Type B pancreatic cell (in vitro differentiated cells): ENCODE data around the gene UNC5C. TPM values are rescaled to one million over a fixed set of nuclear protein-coding genes. Genes with fewer than 3 reads are reported as not detected.
A peak's percentile ranks its signal among the peaks of the same experiment; 100 is the strongest.

Experiments
- DNase-seq: peaks from one replicate; pipeline ENCODE4 v3.0.0; 2021; ENCODE audit warnings: mixed read lengths; ENCODE audit not compliant: unreplicated experiment; ENCODE audit errors: extremely low spot score
- H3K27ac Mint-ChIP-seq: 2 replicates; pipeline ENCODE4 v1.8.0; 2021; ENCODE audit warnings: mild to moderate bottlenecking, mixed read lengths
- H3K27me3 Mint-ChIP-seq: 2 replicates; pipeline ENCODE4 v1.8.0; 2021; ENCODE audit warnings: mixed read lengths
- H3K36me3 Mint-ChIP-seq: 2 replicates; pipeline ENCODE4 v1.8.0; 2021; ENCODE audit warnings: mixed read lengths
- H3K4me1 Mint-ChIP-seq: one replicate; pipeline ENCODE4 v1.8.0; 2021; ENCODE audit warnings: mixed read lengths; ENCODE audit not compliant: unreplicated experiment
- H3K4me3 Mint-ChIP-seq: 2 replicates; pipeline ENCODE4 v1.8.0; 2021; ENCODE audit warnings: mild to moderate bottlenecking, mixed read lengths
- H3K9me3 Mint-ChIP-seq: 2 replicates; pipeline ENCODE4 v1.8.0; 2021; ENCODE audit warnings: mixed read lengths
- CTCF ChIP-seq: fragments of 200-600 bp; sonication (generic); conservative IDR thresholded peaks from 2 replicates; pipeline ENCODE4 v1.5.0; 2021; ENCODE audit warnings: antibody characterized with exemption, mild to moderate bottlenecking
- long read RNA-seq: library from polyadenylated mRNA; unstranded; transcript quantifications from one replicate; pipeline ENCODE4 v2.0.0, GENCODE V29; 2020
- total RNA-seq: library from RNA; stranded (reverse); gene quantifications from 2 replicates; pipeline ENCODE4 v1.2.1, GENCODE V29; 2021; ENCODE audit warnings: low replicate concordance

UNC5C gene
- 20.5 and 95.0 TPM in 2 replicates for total RNA-seq
- long read RNA-seq, partial matches to known transcripts: 2 of 13 reads
- long read RNA-seq, other reads (novel, unspliced or antisense): 11 of 13 reads

GRCh38 chr4:95548738-95549245 is at the start of gene UNC5C:
Gene UNC5C (minus strand): TSS chr4:95548973.
- Mint-ChIP-seq H3K27me3 (peaks cover 67% of the 10 kb centered on the region), H3K4me1 (peaks cover 27% of the 10 kb centered on the region), H3K4me3 (peak within 1 kb of the TSS; percentile 93), H3K36me3 (peaks cover 14% of the 10 kb centered on the region), H3K9me3 (no peaks in the 10 kb centered on the region), H3K27ac (peak within 1 kb of the TSS; percentile 85)
- DNase-seq: peak; percentile 83
- no peak for TF ChIP-seq CTCF

GRCh38 chr4:95596676-95597075 is 47.9 kb upstream of the UNC5C start:
- H3K4me3 Mint-ChIP-seq: no peak overlapping the region
- H3K27ac Mint-ChIP-seq: no peak overlapping the region
- no peaks in the 10 kb centered on the region for H3K36me3 Mint-ChIP-seq
- no peaks in the 10 kb centered on the region for H3K27me3 Mint-ChIP-seq
- no peak for DNase-seq
- no peak for TF ChIP-seq CTCF
- H3K9me3 Mint-ChIP-seq: peaks cover 3% of the 10 kb centered on the region
- peaks cover 9% of the 10 kb centered on the region for H3K4me1 Mint-ChIP-seq

- Mint-ChIP-seq H3K27ac (no peak overlapping the region), H3K4me1 (peaks cover 9% of the 10 kb centered on the region), H3K4me3 (no peak overlapping the region), H3K27me3 (no peaks in the 10 kb centered on the region), H3K9me3 (peaks cover 3% of the 10 kb centered on the region), H3K36me3 (no peaks in the 10 kb centered on the region)
- no peak for DNase-seq
- no peak for TF ChIP-seq CTCF
Measured at GRCh38 chr4:95594629-95595028, 45.9 kb upstream of the UNC5C start.

- H3K4me3 Mint-ChIP-seq: no peak overlapping the region
- H3K9me3 Mint-ChIP-seq: peaks cover 3% of the 10 kb centered on the region
- TF ChIP-seq CTCF: no peak
- no peak overlapping the region for H3K27ac Mint-ChIP-seq
- H3K27me3 Mint-ChIP-seq: no peaks in the 10 kb centered on the region
- H3K36me3 Mint-ChIP-seq: no peaks in the 10 kb centered on the region
- peaks cover 9% of the 10 kb centered on the region for H3K4me1 Mint-ChIP-seq
- no peak for DNase-seq
Measured at GRCh38 chr4:95594013-95594412, 45.2 kb upstream of the UNC5C start.

- DNase-seq: no peak
- peaks cover 3% of the 10 kb centered on the region for H3K9me3 Mint-ChIP-seq
- no peaks in the 10 kb centered on the region for H3K27me3 Mint-ChIP-seq
- H3K4me3 Mint-ChIP-seq: no peak overlapping the region
- no peak overlapping the region for H3K27ac Mint-ChIP-seq
- H3K36me3 Mint-ChIP-seq: no peaks in the 10 kb centered on the region
- peaks cover 9% of the 10 kb centered on the region for H3K4me1 Mint-ChIP-seq
- TF ChIP-seq CTCF: no peak
Measured at GRCh38 chr4:95591278-95591677, 42.5 kb upstream of the UNC5C start.
